Right forelimb (tissue), 1 donor: ENCODE data around the gene SPAG6.
A peak's percentile ranks its signal among the peaks of the same experiment; 100 is the strongest.
"Not testable (repeated sequence)": the region's sequence is repeated elsewhere in the genome, so short reads cannot be mapped to it uniquely, and the experiment has no call there.

Source experiments
- DNase-seq: peaks from one replicate; pipeline ENCODE4 v3.0.0-alpha.2; 2018

SPAG6 gene

DNA sequence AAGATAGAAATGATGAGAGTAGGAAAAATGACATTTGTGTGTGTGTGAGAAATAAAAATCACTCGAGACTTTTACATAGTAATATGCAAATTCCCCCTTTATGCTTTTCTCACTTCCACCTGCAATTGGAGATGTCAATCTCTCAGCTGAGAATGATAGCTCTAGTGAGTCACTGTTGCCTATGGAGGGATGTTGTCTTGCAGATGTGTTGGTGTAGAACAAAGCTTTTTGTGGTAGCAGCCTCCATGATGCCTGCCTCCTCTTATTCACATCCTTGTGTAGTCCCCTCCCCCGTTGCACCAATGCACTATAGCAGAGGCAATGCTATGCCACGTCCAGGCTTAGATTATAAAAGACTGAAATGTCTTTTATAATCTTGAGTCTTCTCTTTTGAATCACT lies 33.8 kb downstream of the SPAG6 start:
- no peak for DNase-seq

DNA sequence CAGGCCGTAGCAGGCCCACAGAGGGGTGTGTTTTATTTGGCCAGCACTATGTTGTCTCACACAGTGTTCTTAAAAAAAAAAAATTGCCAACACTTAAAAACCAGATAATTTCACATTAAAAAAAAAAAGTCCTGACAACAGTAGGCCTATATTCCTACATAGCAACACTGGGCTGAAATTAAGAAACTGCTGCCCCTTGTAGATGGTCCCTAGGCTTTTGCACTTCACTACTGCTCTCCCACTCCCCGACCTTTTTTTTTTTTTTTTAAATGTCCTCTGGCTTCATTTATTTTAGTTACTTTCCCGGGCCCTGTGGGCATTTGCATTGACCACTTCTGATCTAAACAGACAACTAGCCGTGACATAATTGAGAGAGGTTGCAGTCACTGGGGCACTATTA lies 36.0 kb downstream of the SPAG6 start:
- no peak for DNase-seq

DNA sequence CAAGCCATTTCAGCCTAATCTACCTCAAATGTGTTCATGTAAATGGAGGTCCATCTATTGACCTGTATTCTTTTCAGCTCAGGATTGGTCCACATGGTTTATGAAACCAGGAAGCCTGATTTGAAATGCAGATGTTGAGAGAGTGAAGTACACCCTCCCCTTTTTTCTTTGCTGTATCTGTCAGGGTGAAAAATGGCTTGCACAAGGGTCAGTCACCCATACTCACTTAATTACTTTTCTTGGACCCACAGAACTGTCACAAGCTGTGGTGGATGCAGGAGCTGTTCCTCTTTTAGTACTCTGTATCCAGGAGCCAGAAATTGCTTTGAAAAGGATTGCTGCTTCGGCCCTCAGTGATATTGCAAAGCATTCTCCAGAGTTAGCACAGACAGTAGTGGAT lies 41.2 kb downstream of the SPAG6 start:
- no peak for DNase-seq

DNA sequence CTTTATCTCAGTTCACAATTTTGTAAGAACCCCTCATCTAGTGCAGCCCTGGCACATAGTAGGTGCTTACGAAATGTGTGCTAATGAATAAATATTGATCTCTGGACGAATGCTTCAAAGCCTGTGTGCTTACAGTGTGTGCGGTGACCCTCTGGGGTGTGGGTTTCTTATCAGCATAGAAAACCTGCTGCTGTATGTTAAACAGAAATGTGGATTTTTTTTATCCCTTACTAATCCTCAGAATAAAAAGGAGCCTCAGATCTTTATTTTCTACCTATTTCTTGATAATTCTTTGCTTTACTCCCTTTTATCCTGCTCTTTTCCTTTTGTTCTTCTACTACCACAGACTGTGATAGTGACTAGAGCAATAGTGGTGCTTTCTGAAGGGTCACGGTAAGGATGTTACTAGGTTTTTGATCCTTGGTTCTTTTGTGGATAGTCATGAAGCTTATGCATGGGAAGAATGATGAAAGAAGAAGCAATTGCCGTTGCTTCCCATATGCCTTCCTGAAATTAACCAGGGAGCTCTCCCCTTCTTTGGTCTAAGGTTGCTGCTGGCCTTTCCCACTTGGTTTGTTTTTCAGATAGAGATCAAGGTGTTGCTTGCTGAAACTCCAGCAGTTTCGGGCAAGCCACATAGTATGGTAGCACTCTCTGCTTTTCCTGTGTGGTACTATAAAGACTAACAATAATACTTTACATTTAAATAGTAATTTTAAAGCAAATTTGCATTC lies 44.7 kb downstream of the SPAG6 start:
- no peak for DNase-seq

DNA sequence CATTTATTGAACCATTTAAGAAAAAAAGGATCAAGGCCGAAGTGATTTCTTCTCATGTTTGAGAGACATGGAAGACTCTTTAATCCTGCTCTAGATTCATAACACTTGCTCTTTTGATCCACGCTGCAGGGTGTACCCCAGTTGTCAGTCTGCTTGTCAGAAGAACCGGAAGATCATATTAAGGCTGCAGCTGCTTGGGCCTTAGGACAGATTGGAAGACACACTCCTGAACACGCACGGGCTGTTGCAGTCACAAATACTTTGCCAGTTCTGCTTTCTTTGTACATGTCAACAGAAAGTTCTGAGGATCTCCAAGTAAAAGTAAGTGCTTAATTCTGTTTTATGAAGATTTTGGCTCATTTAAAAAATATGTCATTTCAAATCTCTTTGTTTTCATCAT lies 46.3 kb downstream of the SPAG6 start:
- no peak for DNase-seq

DNA sequence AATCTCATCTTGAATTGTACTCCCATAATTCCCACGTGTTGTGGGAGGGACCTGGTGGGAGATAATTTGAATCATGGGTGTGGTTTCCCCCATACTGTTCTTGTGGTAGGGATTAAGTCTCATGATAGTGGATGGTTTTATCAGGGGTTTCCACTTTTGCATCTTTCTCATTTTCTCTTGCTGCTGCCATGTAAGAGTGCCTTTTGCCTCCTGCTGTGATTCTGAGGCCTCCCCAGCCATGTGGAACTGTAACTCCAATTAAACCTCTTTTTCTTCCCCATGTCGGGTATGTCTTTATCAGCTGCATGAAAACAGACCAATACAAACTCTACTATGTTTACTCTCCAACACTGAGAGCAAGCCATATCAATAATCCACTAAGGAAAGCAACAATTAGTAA lies 50.9 kb downstream of the SPAG6 start:
- DNase-seq = not testable (repeated sequence)

DNA sequence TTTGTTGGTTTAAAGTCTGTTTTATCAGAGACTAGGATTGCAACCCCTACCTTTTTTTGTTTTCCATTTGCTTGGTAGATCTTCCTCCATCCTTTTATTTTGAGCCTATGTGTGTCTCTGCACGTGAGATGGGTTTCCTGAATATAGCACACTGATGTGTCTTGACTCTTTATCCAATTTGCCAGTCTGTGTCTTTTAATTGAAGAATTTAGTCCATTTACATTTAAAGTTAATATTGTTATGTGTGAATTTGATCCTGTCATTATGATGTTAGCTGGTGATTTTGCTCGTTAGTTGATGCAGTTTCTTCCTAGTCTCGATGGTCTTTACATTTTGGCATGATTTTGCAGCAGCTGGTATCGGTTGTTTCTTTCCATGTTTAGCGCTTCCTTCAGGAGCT lies 61.6 kb downstream of the SPAG6 start:
- not testable (repeated sequence) for DNase-seq

DNA sequence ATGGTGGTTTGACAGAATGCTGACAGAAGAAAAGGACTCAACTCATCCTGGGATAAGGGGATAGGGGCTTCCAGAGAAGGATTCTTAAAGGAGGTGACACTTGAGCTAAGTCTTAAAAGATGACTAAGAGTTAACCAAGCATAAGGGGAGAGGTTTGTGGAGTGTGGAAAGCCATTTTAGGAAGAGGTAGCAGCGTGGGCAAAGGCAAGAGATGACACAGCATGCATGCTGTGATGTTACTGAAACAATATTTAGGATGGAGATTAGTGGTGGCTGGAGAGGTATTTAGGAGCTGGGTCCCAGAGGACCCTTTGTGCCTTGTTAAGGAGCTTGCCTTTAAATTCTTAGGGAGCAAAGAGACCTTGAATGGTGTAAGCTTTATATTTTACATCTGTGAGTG lies 65.1 kb downstream of the SPAG6 start:
- DNase-seq = no peak

DNA sequence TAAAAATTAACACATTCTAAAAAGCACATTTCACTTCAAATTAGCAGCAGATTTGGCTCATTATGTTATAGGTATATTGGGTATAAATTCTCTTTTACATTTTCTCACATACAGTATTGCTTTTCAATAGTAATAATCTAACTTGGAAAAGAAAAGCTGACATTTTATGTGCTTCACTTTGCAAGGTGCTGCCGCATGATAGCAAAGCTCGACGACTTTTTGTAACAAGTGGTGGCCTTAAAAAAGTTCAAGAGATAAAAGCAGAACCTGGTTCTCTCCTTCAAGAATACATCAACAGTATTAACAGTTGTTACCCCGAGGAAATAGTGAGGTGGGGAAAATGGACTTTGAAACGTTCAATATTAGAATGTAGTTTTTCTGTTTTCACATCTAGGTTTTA lies 65.5 kb downstream of the SPAG6 start:
- no peak for DNase-seq

DNA sequence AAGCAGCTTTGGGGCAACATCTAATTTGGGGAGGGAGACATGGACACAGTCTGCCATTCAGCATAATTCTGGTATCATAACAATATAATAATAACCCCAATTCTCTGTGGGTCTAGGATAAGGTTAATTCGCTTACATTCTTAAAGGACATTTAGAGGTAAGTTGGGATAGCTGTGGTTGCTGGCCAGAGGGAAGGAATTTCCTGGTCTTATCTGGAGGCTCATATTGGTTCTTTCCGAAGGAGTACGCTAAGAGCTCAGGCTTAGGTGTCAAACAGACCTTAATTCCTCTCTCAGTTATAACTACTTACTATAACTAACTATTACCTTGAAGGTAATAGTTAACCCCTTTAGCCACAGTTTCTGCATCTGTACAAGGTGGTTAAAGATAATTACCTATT lies 68.8 kb downstream of the SPAG6 start:
- no peak for DNase-seq

DNA sequence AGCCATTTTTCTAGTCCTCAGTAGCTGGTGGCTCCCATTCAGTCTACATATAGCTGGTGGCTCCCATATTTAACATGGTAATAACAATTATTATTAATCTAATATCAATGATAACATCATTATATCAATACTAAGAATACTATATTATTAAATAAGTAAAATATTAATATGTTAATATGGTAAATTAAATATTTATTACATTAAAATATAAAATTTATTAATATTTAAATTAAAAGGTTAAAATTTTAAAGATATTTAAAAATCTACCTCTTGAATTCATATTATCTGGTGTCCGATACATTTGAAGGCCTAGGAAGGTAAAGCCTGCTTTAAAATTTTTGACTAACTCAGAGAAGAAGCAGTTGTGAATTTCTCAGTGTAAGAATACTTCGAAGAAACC lies 69.8 kb downstream of the SPAG6 start:
- no peak for DNase-seq

DNA sequence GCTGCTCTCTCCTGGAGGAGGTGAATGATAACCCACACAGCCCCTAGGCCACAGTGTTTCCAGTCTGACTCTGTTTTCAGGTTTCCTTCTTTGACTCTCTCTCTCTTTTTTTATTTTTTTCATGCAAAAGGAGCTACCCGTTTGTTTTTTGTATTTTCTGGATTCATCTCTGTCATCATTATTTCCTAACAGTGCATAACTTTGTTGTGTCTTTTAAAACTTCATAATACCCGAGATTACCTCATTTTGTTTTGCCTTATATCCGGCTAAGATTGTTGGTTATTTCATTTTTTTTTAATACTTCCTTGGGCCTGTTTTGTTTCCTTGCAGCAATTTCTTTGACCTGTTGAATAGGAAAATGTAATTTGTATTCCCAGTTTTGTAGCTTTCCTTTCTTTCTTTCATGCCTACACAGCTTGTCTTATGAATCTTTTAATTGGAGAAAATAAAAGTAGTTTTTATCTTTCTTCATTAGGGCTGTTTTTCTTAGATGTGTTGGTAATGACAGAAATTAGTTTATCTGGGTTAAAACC lies 72.5 kb downstream of the SPAG6 start:
- DNase-seq = no peak

DNA sequence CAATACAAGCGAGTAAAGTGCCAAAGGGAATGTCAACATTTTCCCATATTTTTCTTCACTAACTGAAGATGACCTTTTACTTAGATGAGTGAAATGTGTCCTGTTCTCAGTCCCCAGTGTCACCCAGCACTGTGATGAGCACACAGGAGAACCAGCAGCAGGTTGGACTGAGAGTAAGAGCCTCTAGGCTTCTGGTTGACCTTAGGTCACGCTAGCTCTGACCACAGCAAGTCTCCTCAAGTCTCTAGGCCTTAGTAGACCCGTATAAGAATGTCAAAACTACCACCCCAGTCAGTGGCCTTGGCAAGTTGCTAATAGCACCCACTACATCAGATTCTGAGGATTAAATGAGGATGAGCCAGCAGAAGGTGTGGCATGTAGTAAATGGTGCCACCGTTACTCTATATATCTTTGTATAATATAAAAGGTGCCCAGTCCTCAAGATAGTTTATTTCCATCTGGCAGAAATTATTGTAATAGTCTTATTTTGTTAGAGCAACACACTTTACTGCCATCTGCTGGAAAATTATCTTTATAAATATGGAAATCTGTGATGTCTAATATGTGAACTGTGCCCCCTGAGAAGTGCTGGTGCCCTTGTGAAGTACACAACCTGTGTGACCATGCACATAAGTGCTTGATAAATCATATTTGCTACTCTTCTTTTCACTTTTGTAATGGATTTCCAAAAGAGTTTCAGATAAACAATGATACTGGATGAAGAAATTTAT lies 75.7 kb downstream of the SPAG6 start:
- DNase-seq = no peak

DNA sequence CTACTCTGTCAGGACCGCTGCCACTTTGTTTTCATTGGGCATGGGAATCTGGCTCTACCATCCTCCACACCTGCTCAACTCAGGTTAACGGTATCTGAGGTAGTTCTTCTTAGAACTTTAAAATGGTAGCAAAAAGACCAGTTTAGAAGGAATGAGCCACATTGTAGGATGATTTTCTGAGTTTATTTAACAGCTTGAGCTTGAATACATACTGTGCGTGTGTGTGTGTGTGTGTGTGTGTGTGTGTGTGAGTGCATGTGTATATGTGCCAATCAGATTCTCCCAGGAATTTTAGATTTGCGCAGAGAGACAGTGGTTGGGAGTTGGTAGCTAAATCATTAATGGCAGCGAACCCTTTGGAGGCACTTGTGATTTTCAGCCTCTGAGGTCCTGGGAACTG lies 81.4 kb downstream of the SPAG6 start:
- DNase-seq = no peak

DNA sequence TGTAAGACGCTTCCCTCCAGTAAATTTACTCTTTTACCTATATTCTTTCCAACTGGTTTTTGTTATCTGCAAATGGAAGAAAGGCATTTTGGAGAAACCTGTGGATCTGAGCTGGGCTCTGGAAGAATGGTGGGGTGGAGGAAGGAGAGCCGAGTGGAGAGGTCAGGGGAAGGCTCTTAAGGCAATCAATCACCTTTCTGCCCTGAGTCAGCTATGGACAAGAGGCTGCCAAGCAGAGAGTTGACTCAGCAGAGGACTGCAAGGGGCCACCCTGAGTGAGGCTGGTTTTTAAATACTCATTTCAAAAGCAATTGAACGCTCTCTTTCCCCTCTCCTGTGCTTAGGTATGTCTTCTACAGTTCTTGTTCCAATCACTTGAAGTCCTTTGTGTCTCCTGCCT lies 81.8 kb downstream of the SPAG6 start:
- no peak for DNase-seq

DNA sequence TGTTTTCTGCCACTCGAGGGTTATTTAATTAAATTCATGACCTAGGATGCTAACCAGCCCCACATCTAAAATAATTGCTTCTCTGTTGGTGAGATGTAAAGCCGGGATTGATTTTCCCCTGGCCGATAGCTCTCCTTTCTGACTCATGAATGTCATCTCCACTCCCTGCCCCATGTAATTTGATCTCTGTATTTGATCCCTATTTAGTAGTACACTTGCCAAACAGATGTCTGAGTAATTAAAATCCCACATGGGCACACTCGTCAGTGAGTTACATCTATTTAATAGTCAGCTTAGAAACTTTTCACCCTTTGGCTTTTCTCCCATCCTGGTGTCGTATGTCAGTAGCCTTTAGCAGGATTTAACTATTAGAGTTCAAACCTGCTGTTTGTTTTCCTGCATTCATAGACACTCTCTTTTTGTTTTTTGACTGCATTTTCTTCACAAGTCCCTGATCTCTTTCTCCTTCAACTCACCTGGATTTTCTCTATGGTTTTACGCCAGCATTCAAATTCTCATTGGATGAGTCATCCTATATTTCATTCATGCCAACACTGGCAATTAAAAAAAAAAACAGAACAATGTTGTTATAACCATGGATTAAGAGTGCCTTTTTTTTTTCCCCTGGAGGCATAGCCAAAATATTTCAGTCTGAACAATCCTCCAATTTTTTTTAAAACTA lies 82.7 kb downstream of the SPAG6 start:
- no peak for DNase-seq

DNA sequence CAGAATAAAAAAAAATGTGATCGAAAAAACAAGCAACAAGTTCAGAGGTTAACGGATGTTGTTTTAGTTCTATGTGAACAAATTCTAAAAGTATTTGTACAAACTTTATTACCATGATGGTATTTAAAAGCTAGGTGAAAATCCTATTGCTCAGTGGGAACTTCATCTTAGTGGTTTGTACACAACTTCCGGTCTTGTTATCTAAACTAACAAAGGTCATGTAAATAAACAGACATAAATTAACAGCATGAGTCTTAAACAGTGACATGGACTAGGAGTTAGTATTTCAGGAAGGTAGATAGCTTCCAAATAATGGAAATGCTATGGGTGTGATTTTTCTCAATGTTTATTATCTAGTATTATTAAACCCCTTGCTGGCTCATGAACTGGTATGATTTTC lies 83.8 kb downstream of the SPAG6 start:
- no peak for DNase-seq

DNA sequence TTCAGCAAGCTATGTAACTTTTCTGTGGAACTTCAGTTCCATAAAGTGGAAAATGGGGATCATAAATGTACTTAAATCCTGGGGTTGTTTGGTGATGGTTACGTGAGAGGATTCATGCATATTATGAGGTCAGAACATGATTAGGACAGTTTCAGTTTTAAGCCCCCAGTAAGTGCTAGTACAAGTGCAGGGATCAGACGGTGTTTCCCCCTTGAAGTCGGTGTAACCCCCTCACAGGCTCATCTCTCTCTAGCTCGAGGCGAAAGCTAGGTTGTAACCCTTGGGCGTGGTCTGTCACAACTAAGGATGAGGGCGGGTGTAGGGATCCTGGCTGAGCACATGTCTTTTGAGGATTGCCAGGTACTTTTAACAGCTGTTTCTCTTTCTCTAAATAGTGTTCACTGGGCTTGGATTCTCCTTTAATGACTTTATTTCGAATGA lies 84.7 kb downstream of the SPAG6 start:
- no peak for DNase-seq

DNA sequence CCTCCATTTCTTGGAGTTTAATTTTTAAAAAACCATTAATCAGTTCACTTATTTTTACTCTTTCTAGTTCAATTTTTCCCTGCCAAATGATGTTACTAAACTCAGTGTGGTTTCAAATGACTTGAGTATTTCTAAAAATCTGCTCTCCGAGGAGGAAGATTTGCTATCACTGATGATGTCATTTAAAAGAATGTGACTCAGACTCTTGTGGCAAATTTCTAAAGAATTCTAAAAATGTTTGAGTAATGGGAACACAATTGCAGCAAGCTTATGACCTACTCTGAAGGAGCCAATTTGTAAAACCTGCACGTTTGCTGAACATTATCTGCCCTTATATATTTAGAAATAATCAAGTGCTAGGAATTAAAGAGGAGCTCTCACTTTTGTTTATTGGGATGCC lies 88.6 kb downstream of the SPAG6 start:
- DNase-seq = no peak

DNA sequence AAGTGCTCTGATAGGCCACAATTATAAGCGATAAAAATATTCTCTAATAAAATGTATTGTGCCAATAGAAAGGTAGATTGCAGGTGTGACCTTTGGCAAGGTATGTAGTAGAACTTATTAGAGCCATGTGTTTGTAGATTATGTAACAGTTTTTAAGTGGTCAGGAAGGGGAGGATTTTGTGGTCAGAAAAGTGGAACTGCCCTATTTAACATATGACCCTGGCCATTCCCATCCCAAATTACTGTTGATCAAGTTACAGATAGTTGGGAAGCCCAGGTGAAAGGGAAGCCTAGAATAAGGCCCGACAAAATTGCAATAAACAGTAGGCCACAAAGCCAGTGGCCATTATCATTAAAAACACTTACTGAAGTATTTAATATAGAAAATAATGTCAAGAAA lies 89.2 kb downstream of the SPAG6 start:
- no peak for DNase-seq

DNA sequence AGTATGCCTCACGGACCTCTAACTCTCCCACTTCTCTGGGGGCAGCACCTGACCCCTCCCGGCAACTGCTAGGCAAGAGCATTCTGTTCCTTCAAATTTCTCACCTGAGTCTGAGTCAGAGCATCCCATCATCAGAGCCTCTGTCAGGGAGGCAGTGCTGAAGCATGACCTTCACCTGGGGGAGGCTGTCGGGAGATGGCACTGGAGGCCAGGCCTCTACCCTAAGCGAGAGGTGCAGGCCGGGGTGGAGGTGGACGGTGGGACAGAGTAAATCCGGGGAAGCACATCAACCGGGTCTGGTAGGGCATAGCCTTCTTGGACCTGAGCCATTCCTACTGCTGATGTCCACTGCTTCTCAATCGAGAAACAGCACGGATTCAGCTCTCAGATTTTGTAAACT lies 90.4 kb downstream of the SPAG6 start:
- no peak for DNase-seq

DNA sequence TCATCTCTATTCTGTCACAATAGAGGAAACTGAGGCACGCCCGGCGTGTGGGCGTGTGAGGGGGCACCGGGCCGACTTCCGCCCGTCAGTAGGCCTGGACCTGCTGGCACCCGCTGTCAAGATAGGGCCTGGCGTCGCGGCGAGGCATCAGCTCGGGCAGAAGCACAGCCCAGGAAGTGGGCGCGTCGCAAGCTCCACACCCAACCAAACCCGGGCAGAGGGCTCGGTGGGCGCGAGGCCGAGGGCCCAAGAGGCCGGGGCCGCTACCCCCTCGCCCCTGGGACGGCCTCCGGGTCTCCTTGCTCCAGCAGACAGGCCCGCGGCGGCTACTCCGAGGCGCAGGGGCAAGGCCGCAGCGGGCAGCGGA lies 91.2 kb downstream of the SPAG6 start:
- no peak for DNase-seq

DNA sequence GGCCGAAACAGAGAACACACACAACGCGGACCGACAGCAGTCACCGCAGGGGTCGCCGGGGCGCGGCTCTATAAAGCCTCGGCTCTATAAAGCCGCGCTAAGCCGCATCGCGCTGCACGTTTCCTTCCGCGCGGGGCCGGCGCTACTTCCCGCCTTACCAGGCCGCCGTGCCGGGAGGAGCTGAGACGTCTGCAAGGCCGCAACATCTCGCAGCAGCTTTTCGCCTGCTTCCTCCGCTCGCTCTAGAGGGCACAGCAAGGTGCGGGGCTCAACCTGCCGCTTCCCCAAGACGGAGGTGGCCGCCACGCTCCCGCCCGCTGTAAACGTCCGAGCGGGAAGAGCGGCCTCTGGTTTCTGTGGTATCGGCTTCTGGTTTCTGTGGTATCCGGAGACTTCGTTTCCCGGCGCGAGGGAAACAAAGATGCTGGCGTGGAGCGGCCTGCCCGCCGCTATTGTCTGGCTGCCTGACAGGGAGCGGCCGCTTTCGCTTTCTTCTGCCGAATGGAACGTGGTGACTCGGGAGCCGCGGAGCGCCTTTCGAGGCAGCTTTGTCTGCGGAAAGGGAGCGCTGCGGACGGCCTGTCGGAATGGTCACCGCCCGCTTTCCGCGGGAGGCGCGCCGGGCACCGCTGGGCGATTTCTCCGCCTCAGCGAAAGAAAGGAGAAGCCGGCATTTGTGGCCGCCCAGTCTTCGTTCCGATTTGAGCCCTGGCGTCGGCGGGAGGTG lies 91.8 kb downstream of the SPAG6 start:
- peak; percentile 95 for DNase-seq
